Right lobe of liver (tissue), 4 donors: ENCODE results near the gene SPATA7.

Experiments used
- POLR2A ChIP-seq: fragments of 450-650 bp; IDR thresholded peaks from one replicate; pipeline ENCODE4 v1.6.1; 2017; ENCODE audit warnings: antibody characterized with exemption, mild to moderate bottlenecking
- TF ChIP-seq, protein P1 (sequence below), 4 donors: fragments of 200-600 bp in 3 of 4; fragments of 450-650 bp in 1 of 4; IDR thresholded peaks; one replicate each; pipeline versions ENCODE4 v1.5.1 to v1.8.0; 2016 to 2022; ENCODE audit warnings: antibody characterized with exemption in 4 of 4, mild to moderate bottlenecking in 2 of 4
- donor health status: DM: no; HTN: no; CAD: no.
- donor health status: DM: no; HTN: no; CAD: no.
- donor health status: DM: no; HTN: yes; CAD: no.

DNA sequence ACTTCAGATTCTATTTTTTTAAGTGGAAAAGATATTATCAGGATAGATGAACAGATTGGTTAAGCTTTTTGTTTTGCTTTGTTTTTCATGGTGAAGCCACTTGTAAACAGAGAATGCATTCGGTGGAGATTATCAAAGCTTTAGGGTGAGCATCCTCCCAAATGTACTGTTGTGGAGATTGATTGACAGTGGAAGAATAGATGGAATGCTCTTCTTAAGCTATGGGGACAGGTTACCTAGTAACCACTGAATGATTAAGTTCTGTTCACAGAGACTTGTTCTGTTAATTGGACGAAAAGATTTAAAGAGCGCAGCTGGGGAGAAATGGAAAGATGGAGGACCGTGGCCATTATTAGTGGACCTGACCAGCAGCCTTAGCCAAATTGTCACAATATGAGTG is 21.8 kb upstream of the SPATA7 start:
- TF ChIP-seq, protein P1, sequence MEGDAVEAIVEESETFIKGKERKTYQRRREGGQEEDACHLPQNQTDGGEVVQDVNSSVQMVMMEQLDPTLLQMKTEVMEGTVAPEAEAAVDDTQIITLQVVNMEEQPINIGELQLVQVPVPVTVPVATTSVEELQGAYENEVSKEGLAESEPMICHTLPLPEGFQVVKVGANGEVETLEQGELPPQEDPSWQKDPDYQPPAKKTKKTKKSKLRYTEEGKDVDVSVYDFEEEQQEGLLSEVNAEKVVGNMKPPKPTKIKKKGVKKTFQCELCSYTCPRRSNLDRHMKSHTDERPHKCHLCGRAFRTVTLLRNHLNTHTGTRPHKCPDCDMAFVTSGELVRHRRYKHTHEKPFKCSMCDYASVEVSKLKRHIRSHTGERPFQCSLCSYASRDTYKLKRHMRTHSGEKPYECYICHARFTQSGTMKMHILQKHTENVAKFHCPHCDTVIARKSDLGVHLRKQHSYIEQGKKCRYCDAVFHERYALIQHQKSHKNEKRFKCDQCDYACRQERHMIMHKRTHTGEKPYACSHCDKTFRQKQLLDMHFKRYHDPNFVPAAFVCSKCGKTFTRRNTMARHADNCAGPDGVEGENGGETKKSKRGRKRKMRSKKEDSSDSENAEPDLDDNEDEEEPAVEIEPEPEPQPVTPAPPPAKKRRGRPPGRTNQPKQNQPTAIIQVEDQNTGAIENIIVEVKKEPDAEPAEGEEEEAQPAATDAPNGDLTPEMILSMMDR (IDR thresholded peaks at IDR 0.05) = no peak
- no peak for TF ChIP-seq POLR2A
